Activated CD4-positive, CD25-positive, alpha-beta regulatory T cell treated with anti-CD3 and anti-CD28 coated beads, Interleukin-2, amount 50 U/mL, for 24 hours (primary cell): ENCODE results near the gene GLT1D1.

Experiments used
- ATAC-seq, 2 donors: fragments of 150-1000 bp; cut with Tn5 transposase; one replicate each; pipeline ENCODE4 v1.10.0; 2021; ENCODE audit warnings: mild to moderate bottlenecking in 1 of 2, moderate library complexity in 1 of 2

GLT1D1 gene

DNA sequence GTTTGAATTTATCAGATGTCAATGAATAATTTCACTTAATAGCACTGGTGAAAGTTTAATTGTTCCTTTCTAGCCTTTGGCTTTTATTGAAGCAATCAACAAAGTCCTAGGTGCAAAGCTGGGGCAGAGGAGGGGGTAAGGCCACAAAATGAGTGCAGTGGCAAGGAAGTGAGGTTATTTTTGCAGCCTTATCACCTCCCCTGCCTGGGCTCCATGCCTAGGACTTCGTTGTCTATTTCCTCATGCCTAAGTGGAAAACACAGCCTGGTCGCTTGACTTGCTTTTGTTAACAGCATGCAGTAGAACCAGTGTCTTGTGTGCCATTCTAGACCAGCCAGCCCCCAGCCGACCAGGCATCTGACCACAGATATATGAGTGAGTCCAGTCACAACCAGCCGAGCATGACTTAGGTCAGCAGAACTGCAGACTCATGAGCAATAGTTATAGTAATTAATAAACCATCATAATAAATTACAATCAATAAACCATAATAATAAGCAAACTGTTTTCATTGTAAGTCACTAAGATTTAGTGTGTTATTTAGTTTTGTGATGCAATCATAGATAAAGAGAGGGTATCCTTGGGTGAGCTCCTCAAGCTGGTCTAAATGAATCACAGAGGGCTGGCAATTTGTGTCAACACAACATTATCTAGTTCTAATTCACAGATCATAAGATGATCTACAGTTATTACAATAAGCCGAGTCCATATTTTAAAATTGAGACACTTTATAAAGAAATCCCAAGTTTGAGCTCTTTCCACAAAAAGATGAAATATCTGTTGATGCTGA is 156.8 kb downstream of the GLT1D1 start:
- no peak for ATAC-seq

DNA sequence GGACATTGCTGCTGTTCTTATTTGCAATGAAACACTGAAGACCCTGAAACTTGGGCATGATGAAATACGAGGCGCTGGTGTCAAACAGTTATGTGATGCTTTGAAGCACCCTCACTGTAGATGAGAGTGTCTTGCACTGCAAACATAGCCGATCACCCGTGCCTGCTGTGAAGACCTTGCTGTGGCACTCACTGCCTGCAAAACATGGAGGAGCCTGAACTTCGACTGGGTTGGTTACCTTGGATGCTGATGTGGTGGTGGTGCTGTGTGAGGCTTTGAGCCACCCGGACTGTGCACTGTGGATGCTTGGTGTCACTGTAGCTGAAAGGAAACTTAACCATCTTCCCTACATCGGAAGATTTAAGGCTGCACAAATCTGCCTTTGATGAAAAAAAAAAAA is 162.9 kb downstream of the GLT1D1 start:
- ATAC-seq = no peak

DNA sequence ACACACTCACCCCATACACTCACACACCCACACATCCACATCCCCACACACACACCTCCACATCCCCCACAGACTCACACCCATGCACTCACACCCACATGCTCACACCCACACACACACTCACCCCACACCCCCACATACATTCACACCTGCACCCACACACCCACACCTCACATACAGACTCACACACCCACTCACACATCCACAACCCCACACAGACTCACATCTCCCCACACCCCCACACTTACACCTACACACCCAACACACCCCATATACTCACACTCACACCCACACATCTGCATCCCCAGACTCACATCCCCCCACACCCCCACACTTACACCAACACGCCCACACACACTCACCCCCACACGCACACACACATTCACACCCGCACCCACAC is 171.8 kb downstream of the GLT1D1 start:
- no peak for ATAC-seq

DNA sequence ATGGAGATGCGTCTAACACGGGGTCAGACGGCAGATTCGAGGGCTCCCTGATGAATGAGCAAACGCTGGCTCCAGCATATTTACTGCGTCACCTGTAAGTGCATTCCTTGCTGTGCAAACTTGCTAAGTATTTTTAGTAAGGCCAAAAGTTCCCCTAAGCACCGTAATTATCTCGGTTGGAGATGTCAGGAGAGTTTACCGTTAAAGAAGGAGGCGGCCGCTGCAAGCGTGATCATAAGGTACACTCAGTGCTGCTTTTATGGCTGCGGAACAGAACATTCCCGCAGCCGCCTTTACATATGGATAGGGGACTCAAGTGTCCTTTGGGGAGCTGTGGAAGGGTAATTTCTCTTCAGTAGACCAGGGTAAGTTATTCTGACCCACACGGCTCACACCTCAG is 175.6 kb downstream of the GLT1D1 start:
- ATAC-seq = no peak
